ENCODE measurements around the gene TBC1D22A.

Gene TBC1D22A

GRCh38 chr22:46894851-46895640, 132.6 kb downstream of the TBC1D22A start:
- Mint-ChIP-seq H3K36me3 (ENCODE audit: low read depth) (peaks cover 36% of the 10 kb centered on the region), H3K27ac (no peak overlapping the region), H3K9me3 (no peaks in the 10 kb centered on the region), H3K4me1 (peaks cover 10% of the 10 kb centered on the region), H3K4me3 (no peak overlapping the region), H3K27me3 (no peaks in the 10 kb centered on the region)
- ATAC-seq (no peak), DNase-seq (no peak)

DNA sequence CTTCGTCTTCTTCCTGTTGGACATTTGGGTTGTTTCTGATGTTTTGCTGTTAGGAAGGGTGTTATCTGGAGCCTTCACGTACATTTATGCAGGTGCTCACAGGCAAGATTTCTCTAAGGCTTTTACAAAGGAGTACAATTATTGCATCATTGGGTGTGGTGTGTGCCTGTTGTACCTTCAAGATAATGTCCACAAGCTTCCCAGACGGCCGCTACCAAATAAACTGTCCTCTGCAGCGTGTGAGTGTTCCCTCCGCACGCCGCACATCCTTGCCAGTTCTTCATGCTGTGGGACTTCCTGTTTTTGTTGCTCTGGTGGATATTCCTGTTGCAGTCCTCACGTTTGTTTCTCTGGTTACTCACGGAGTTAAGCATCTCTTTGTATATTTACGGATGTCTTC, 133.3 kb downstream of the TBC1D22A start:
- H3K27ac Mint-ChIP-seq = peak overlapping the region; percentile 21
- no peak overlapping the region for H3K4me3 Mint-ChIP-seq
- no peak for ATAC-seq
- peaks cover 10% of the 10 kb centered on the region for H3K4me1 Mint-ChIP-seq
- DNase-seq = no peak
- H3K9me3 Mint-ChIP-seq = no peaks in the 10 kb centered on the region
- H3K27me3 Mint-ChIP-seq = no peaks in the 10 kb centered on the region
- peaks cover 38% of the 10 kb centered on the region for H3K36me3 Mint-ChIP-seq (ENCODE audit: low read depth)

DNA sequence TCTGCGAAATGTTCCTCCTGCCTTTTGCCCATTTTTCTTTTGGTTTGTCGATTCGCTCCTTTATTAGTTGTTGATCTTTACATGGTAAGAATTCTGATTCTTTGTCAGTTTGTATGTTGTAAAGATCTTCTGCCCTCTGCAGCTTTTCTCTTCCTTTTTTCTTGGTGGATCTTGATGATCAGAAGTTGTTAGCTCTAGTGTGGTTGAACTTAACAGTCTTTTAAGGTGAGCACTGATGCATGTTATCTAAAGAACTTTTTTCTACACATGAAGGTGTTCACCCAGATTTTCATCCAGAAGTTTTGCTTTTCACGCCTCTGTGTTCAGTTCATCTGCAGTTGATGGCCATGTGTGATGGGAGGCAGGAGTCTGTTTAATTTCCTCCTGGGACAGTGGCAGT, 133.7 kb downstream of the TBC1D22A start:
- Mint-ChIP-seq H3K27me3 (no peaks in the 10 kb centered on the region), H3K36me3 (ENCODE audit: low read depth) (peaks cover 34% of the 10 kb centered on the region), H3K4me1 (peaks cover 10% of the 10 kb centered on the region), H3K4me3 (no peak overlapping the region), H3K9me3 (no peaks in the 10 kb centered on the region), H3K27ac (peak overlapping the region; percentile 21)
- DNase-seq (no peak), ATAC-seq (no peak)

GRCh38 chr22:46896568-46897245, 134.3 kb downstream of the TBC1D22A start:
- ATAC-seq = no peak
- peaks cover 10% of the 10 kb centered on the region for H3K4me1 Mint-ChIP-seq
- H3K4me3 Mint-ChIP-seq = no peak overlapping the region
- no peak for DNase-seq
- H3K27ac Mint-ChIP-seq = no peak overlapping the region
- H3K36me3 Mint-ChIP-seq (ENCODE audit: low read depth) = peaks cover 39% of the 10 kb centered on the region
- no peaks in the 10 kb centered on the region for H3K27me3 Mint-ChIP-seq
- H3K9me3 Mint-ChIP-seq = no peaks in the 10 kb centered on the region

DNA sequence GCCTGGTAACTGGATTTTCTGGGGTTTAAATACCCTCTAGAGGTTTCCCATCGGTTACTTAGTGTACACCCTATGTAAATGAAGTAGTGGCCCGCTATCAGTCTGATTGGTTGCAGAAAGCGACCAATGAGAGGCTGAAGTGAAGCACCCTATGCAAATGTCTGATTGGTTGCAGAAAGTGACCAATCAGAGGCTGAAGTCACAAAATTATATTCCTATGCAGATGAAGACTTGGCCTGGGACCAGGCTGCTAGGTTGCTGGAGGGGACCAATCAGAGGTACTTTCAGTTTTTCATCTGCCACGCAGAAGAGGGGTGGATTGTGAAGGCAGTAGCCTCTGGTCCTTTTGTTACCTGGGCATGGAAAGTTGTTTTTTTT, 134.8 kb downstream of the TBC1D22A start:
- H3K9me3 Mint-ChIP-seq = no peaks in the 10 kb centered on the region
- DNase-seq = no peak
- H3K27ac Mint-ChIP-seq = no peak overlapping the region
- ATAC-seq = no peak
- peaks cover 10% of the 10 kb centered on the region for H3K4me1 Mint-ChIP-seq
- peaks cover 40% of the 10 kb centered on the region for H3K36me3 Mint-ChIP-seq (ENCODE audit: low read depth)
- no peaks in the 10 kb centered on the region for H3K27me3 Mint-ChIP-seq
- H3K4me3 Mint-ChIP-seq = no peak overlapping the region

DNA sequence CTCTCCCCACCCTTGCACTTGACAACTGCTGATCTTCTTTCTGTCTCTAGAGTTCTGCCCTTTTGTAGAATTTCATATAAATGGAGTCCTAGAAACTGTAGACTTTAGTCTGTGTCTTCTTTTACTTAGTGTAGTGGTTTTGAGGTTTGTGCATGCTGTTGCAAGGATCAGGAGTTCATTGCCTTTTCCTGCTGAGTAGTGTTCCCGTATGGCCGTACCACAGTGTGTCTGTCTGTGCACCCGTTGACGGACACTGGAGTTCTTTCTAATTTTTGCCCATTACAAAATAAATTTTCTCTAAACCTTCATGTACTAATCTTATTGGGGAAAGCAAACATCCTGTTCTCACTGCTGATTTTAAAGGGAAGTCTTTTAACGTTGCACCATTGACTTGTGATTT, 138.1 kb downstream of the TBC1D22A start:
- Mint-ChIP-seq H3K27ac (no peak overlapping the region), H3K9me3 (no peaks in the 10 kb centered on the region), H3K4me1 (peaks cover 10% of the 10 kb centered on the region), H3K4me3 (no peak overlapping the region), H3K27me3 (no peaks in the 10 kb centered on the region), H3K36me3 (ENCODE audit: low read depth) (peaks cover 29% of the 10 kb centered on the region)
- DNase-seq = no peak
- ATAC-seq = no peak

GRCh38 chr22:46902436-46902835, 140.0 kb downstream of the TBC1D22A start:
- Mint-ChIP-seq H3K4me1 (no peaks in the 10 kb centered on the region), H3K27me3 (no peaks in the 10 kb centered on the region), H3K27ac (no peak overlapping the region), H3K4me3 (no peak overlapping the region), H3K36me3 (ENCODE audit: low read depth) (peaks cover 15% of the 10 kb centered on the region), H3K9me3 (no peaks in the 10 kb centered on the region)
- ATAC-seq (no peak), DNase-seq (no peak)

DNA sequence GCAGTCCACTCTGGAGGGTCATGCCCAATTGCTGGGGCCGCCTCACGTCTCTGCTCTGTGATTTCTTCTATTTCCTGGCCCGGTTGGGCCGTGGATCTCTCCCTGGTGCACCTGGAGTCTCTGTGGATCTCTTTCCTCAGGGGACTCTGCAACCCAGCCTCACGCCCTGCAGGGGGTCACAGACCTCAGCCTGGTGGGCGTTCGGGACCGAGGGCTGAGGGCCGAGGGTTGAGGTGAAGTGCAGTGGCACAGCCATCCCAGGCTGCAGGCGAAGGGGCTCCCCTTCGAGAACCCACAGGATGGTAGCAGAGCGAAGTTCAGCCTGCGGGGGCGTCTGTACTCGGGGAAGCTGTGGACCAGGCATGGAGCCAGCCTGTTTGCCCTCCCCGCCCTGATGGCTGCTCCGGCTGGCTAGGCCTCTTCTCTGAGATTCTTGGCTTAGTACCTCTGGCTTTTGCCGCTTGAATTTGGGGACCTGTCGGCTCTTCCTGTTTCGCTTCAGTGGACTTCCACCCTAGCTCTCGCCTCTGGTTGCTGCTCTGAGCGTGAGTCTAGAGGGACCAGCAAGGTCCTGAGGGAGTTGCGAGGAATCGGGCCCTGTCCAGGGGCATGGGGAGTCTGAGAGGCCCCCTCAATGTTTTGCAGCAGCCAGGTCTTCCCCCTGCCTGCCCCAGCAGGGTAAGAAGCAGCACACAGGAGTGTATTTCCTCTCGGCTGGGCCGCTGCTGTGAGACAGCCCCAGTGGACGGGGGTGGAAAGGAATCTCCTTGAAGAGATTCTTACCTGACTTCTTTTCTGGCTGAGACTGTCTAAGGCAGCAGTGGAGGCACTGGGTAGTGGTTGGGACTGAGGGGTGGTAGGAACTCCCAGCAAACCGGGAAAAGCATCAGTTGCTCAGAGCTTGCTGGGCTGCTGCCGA, 140.8 kb downstream of the TBC1D22A start:
- ATAC-seq (no peak), DNase-seq (no peak)
- Mint-ChIP-seq H3K27ac (no peak overlapping the region), H3K4me3 (no peak overlapping the region), H3K27me3 (no peaks in the 10 kb centered on the region), H3K4me1 (no peaks in the 10 kb centered on the region), H3K9me3 (no peaks in the 10 kb centered on the region), H3K36me3 (ENCODE audit: low read depth) (peaks cover 15% of the 10 kb centered on the region)

GRCh38 chr22:46905415-46905814, 143.0 kb downstream of the TBC1D22A start:
- H3K27me3 Mint-ChIP-seq = no peaks in the 10 kb centered on the region
- no peak overlapping the region for H3K4me3 Mint-ChIP-seq
- no peaks in the 10 kb centered on the region for H3K4me1 Mint-ChIP-seq
- H3K9me3 Mint-ChIP-seq = no peaks in the 10 kb centered on the region
- no peak overlapping the region for H3K27ac Mint-ChIP-seq
- DNase-seq (no peak), ATAC-seq (no peak)
- H3K36me3 Mint-ChIP-seq (ENCODE audit: low read depth) = peaks cover 7% of the 10 kb centered on the region

DNA sequence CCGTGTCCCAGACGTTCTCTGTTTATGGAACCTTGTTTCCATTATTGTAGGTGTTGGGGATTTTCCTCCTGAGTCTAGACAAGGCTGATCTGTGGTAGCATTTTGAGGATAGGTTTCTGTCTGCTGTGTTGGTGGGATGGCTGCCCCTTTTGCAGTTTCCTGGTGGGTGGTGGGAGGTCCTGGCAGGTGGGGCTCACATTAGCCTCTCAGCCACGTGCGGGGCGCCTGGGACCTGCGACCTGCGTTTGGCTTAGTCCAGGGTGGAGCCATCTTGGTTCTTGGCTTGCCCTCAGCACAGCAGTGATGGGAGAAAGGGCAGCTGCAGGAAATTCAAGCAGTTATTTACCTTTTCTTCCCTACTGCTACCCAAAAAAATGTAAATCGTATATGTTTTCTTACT, 143.4 kb downstream of the TBC1D22A start:
- Mint-ChIP-seq H3K36me3 (ENCODE audit: low read depth) (peaks cover 6% of the 10 kb centered on the region), H3K4me1 (no peaks in the 10 kb centered on the region), H3K4me3 (no peak overlapping the region), H3K27ac (no peak overlapping the region), H3K9me3 (no peaks in the 10 kb centered on the region), H3K27me3 (no peaks in the 10 kb centered on the region)
- no peak for ATAC-seq
- no peak for DNase-seq

DNA sequence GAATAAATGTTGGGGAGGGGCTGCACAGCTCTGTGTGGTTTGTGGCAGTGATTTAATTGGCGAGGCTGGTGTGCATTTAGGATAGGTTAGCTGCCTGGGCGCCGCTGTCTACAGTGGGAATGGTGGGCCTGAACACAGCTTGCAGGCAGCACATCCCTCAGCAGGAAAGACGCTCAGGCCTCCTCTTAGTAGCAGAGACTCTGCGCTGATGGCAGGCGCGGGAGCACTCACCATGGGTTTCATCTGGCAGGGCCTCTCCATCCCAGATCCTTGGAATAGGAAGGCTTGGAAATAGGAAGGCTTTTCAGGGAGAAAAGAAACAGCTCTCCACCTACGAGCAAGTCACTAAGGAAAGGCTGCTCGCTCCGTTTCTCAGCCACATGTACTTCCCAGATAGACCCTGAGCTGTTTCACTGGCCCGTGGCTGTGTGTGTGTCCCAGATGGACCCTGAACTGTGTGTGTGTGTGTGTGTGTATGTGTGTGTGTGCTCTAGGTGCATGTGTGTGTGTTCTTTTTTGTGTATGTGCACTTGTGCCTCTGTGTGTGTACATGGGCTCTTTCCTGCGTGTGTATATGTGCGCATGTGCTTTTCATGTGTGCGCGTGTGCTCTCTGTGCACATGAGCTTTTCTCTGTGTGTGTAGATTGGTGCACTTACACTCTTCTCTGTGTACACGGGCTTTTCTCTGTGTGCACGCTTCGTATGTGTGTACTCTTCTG, 144.0 kb downstream of the TBC1D22A start:
- no peak overlapping the region for H3K4me3 Mint-ChIP-seq
- H3K9me3 Mint-ChIP-seq = no peaks in the 10 kb centered on the region
- H3K27ac Mint-ChIP-seq = no peak overlapping the region
- no peaks in the 10 kb centered on the region for H3K27me3 Mint-ChIP-seq
- DNase-seq (no peak), ATAC-seq (no peak)
- H3K4me1 Mint-ChIP-seq = no peaks in the 10 kb centered on the region
- peaks cover 5% of the 10 kb centered on the region for H3K36me3 Mint-ChIP-seq (ENCODE audit: low read depth)

- Mint-ChIP-seq H3K9me3 (no peaks in the 10 kb centered on the region), H3K27me3 (no peaks in the 10 kb centered on the region), H3K27ac (peak overlapping the region; percentile 41), H3K36me3 (ENCODE audit: low read depth) (peaks cover 3% of the 10 kb centered on the region), H3K4me1 (no peaks in the 10 kb centered on the region), H3K4me3 (no peak overlapping the region)
- no peak for DNase-seq
- no peak for ATAC-seq
Measured at GRCh38 chr22:46907241-46908215, 145.1 kb downstream of the TBC1D22A start.

DNA sequence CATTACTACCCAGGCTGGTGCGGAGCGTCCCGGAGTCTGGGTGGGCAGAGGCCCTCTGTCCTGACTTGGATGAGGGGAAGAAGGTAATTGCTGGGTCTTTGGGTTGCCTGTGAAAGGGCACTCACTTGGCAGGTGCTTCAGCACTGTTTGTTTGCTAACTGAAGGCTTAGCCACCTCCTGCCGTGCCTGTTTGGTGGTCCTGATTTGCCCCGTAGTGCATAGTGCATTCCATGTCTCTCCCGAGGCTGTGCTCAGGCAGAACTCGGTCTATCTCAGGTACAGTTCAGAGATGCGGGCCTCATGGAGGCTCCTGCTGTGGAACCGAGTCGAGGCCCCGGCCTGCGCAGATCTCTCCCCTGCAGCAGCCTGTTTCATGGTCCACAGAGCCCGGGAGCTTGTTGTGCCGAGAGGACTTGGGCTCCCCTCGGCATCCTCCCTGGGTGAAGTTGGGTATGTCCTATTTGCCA, 146.2 kb downstream of the TBC1D22A start:
- no peaks in the 10 kb centered on the region for H3K9me3 Mint-ChIP-seq
- H3K36me3 Mint-ChIP-seq (ENCODE audit: low read depth) = peaks cover 8% of the 10 kb centered on the region
- H3K4me1 Mint-ChIP-seq = no peaks in the 10 kb centered on the region
- H3K27me3 Mint-ChIP-seq = no peaks in the 10 kb centered on the region
- DNase-seq (no peak), ATAC-seq (no peak)
- no peak overlapping the region for H3K27ac Mint-ChIP-seq
- H3K4me3 Mint-ChIP-seq = no peak overlapping the region
